NT2/D1 (cell line): ENCODE data around the gene MB21D2.

Experiments used
- YY1 ChIP-seq: IDR thresholded peaks from 2 replicates; pipeline ENCODE4 v1.6.1; 2011; ENCODE audit not compliant: insufficient read length, insufficient read depth
- ZNF274 ChIP-seq: IDR thresholded peaks from 2 replicates; pipeline ENCODE4 v1.6.1; 2011; ENCODE audit warnings: mild to moderate bottlenecking, low read depth, low read length

DNA sequence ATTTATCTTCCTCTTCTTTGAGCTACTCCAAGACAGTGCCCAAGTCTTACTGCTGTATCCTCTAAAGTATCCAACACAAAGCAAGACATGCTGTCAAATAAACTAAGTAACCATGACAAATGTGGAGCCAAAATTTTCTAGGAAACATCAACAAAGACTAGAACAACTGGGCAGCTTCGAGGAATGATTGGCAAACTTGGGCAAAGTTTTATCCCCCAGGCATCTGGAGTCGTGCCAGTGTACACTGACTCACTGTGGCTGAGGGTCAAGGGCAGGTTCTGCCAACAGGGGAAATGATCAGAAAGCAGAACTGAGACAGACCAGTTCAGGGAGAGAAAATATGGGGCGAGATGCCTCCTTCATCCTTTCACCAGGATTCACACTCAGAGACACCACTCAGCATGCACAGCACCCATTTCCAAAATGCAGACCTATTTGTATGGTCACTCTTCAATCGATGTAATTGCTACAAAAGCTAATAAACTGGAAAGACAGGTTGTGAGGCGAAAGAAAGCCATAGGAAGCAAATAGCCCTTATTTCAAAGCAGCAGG, 65.8 kb downstream of the MB21D2 start:
- TF ChIP-seq ZNF274 (no peak), YY1 (no peak)
